PC-3 (cell line): ENCODE results near the gene NRXN2. TPM values are rescaled to one million over a fixed set of nuclear protein-coding genes. Genes with fewer than 3 reads are reported as not detected.

Experiments used
- ATAC-seq: fragments of 200-7000 bp; cut with Tn5 transposase; 2 replicates; pipeline ENCODE4 v1.9.1; 2020; ENCODE audit warnings: mild to moderate bottlenecking, moderate library complexity
- BruUV-seq: library from RNA; stranded (reverse); fragments of 400-500 nt; replicated peaks from 2 replicates; lab custom pipeline; 2021; lab: Mats Ljungman, UMichigan
- CTCF ChIA-PET: fragments of 300-600 bp; sonication (Branson Sonifier 250); formaldehyde crosslinking; loops from one replicate; lab custom pipeline; 2022; ENCODE audit warnings: antibody characterized with exemption; lab: Charles Lee
- POLR2A ChIA-PET: fragments of 300-600 bp; sonication (Branson Sonifier 250); formaldehyde crosslinking; loops from one replicate; lab custom pipeline; 2022; ENCODE audit warnings: antibody characterized with exemption; ENCODE audit not compliant: unreplicated experiment; lab: Charles Lee
- DNase-seq: peaks from one replicate; pipeline ENCODE4 v3.0.0-alpha.2; 2015
- H2AFZ ChIP-seq: fragments of 300-600 bp; sonication (generic); 2 replicates; pipeline ENCODE4 v1.6.0; 2016; ENCODE audit warnings: antibody characterized with exemption, low read length
- H3F3A ChIP-seq: fragments of 300-600 bp; sonication (generic); one replicate; pipeline ENCODE4 v1.6.0; 2017; ENCODE audit warnings: antibody characterized with exemption, low read length, control low read depth, mild to moderate bottlenecking; ENCODE audit not compliant: unreplicated experiment
- H3K27ac ChIP-seq: fragments of 300-600 bp; sonication (generic); 2 replicates; pipeline ENCODE4 v1.5.1; 2016; ENCODE audit warnings: mild to moderate bottlenecking, low read length
- H3K27me3 ChIP-seq: fragments of 300-600 bp; sonication (generic); 2 replicates; pipeline ENCODE4 v1.6.1; 2016; ENCODE audit warnings: low read length, mixed read lengths
- H3K36me3 ChIP-seq: fragments of 300-600 bp; sonication (generic); 2 replicates; pipeline ENCODE4 v1.6.1; 2016; ENCODE audit warnings: low read depth, mixed run types, low read length, mixed read lengths
- H3K4me1 ChIP-seq: fragments of 300-600 bp; sonication (generic); 2 replicates; pipeline ENCODE4 v1.5.1; 2016; ENCODE audit warnings: low read length; ENCODE audit not compliant: insufficient read depth
- H3K4me2 ChIP-seq: fragments of 300-600 bp; sonication (generic); 2 replicates; pipeline ENCODE4 v1.6.0; 2016; ENCODE audit warnings: low read length
- H3K4me3 ChIP-seq: fragments of 300-600 bp; sonication (generic); 2 replicates; pipeline ENCODE4 v1.5.1; 2016; ENCODE audit warnings: mild to moderate bottlenecking, low read length, mixed read lengths
- H3K79me2 ChIP-seq: fragments of 300-600 bp; sonication (generic); 2 replicates; pipeline ENCODE4 v1.6.1; 2017; ENCODE audit warnings: low read length, mixed read lengths
- H3K9ac ChIP-seq: fragments of 300-600 bp; sonication (generic); 2 replicates; pipeline ENCODE4 v1.6.0; 2016; ENCODE audit warnings: mild to moderate bottlenecking, low read length
- H3K9me2 ChIP-seq: fragments of 300-600 bp; sonication (generic); replicated peaks from 2 replicates; pipeline ENCODE4 v1.6.1; 2016; ENCODE audit warnings: mixed run types, low read length, mixed read lengths
- H3K9me3 ChIP-seq: fragments of 300-600 bp; sonication (generic); 2 replicates; pipeline ENCODE4 v1.6.1; 2016; ENCODE audit warnings: low read length, mixed read lengths
- H4K20me1 ChIP-seq: fragments of 300-600 bp; sonication (generic); 2 replicates; pipeline ENCODE4 v1.6.1; 2016; ENCODE audit warnings: low read length, mixed read lengths
- CTCF ChIP-seq: fragments of 300-600 bp; sonication (generic); conservative IDR thresholded peaks from 2 replicates; pipeline ENCODE4 v1.5.1; 2017; ENCODE audit warnings: antibody characterized with exemption, low read depth, mild to moderate bottlenecking, low read length
- EZH2 ChIP-seq: fragments of 300-600 bp; sonication (generic); IDR thresholded peaks from one replicate; pipeline ENCODE4 v1.6.1; 2017; ENCODE audit warnings: antibody characterized with exemption, mild to moderate bottlenecking, low read length; ENCODE audit not compliant: unreplicated experiment
- EZH2phosphoT487 ChIP-seq: fragments of 300-600 bp; sonication (generic); IDR thresholded peaks from 2 replicates; pipeline ENCODE4 v1.6.1; 2018; ENCODE audit warnings: mild to moderate bottlenecking, antibody characterized with exemption, low read length, borderline replicate concordance
- intact Hi-C: fragments of 100-400 bp; cut with micrococcal nuclease; formaldehyde crosslinking; loops from 2 replicates; pipeline ENCODE4 v1.9.0; 2023
- total RNA-seq: library from RNA; depleted of rRNA; stranded (reverse); fragments of >200 nt; gene quantifications from 2 replicates; pipeline ENCODE4 v1.2.3, GENCODE V29; 2014

Gene NRXN2
- total RNA-seq, 1 experiment from 2014 or later = not detected

GRCh38 chr11:64598797-64599697, 124.0 kb downstream of the NRXN2 start:
- Histone ChIP-seq H3K27ac (no peak overlapping the region), H3F3A (no peaks in the 10 kb centered on the region), H3K9me2 (no peaks in the 10 kb centered on the region), H3K4me2 (no peak overlapping the region), H3K4me3 (no peak overlapping the region), H2AFZ (no peak overlapping the region), H3K9me3 (no peaks in the 10 kb centered on the region), H3K27me3 (peaks cover 2% of the 10 kb centered on the region; the same call in 1 of the 2 replicates), H3K4me1 (no peaks in the 10 kb centered on the region), H3K9ac (no peak overlapping the region), H3K79me2 (no peaks in the 10 kb centered on the region), H3K36me3 (no peaks in the 10 kb centered on the region), H4K20me1 (no peaks in the 10 kb centered on the region)
- ChIA-PET POLR2A (no interaction called here), CTCF (interaction anchor here (0.6 kb wide), 1 partner anchor 92 kb away, joined by 3 read pairs; no protein-coding TSS in a partner anchor)
- ATAC-seq (no peak), DNase-seq (no peak)
- TF ChIP-seq EZH2 (no peak), EZH2phosphoT487 (no peak), CTCF (no peak)
- intact Hi-C loops = no loop called here
- BruUV-seq = no TSS peak

DNA sequence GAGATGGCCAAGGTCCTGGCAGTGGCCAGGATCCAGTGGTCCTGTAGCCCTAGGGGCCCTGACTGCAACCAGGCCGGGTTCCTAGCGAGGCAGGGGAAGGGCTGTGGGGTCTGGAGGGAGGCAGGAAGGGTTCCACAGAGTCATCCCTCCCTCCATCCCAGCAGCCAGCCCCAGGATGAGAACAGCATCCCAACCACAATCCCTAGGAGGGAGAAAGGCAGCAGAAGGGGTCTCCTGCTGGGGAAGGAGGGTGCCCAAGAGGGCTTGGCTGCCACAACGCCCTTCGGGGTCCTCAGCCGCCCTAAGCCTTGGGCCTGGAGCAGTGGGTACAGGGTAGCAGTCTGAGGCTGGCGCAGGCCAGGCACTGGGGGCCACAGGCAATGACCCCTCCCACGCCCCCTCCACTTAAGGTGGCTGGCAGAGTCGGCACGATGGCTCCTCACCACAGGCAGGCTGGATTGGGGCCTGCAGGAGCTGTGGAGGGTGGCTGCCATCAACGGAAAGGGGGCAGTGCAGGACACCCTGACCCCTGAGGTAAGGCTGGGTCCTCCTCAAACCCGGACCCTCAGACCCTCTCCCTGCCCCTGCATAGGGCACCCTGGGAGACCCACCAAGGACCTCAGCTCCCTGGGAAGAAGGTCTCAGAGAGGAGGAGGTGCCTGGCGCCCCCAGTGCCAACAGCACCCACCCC, 124.7 kb downstream of the NRXN2 start:
- no peaks in the 10 kb centered on the region for H3K79me2 ChIP-seq
- H3K9me3 ChIP-seq = no peaks in the 10 kb centered on the region
- intact Hi-C loops = no loop called here
- H3K27ac ChIP-seq = no peak overlapping the region
- H3K27me3 ChIP-seq = no peaks in the 10 kb centered on the region
- H3K9me2 ChIP-seq = no peaks in the 10 kb centered on the region
- ATAC-seq (no peak), DNase-seq (no peak)
- no peak overlapping the region for H2AFZ ChIP-seq
- ChIA-PET CTCF (interaction anchor here (0.6 to 1.0 kb wide), 2 partner anchors 91 to 242 kb away, joined by 3 read pairs; no protein-coding TSS in a partner anchor), POLR2A (no interaction called here)
- no peaks in the 10 kb centered on the region for H3K4me1 ChIP-seq
- no peak overlapping the region for H3K4me2 ChIP-seq
- no peaks in the 10 kb centered on the region for H3K36me3 ChIP-seq
- H4K20me1 ChIP-seq = no peaks in the 10 kb centered on the region
- H3K4me3 ChIP-seq = no peak overlapping the region
- TF ChIP-seq CTCF = no peak
- no peak for TF ChIP-seq EZH2
- no peak for TF ChIP-seq EZH2phosphoT487
- H3F3A ChIP-seq = no peaks in the 10 kb centered on the region
- no peak overlapping the region for H3K9ac ChIP-seq
- BruUV-seq = no TSS peak
